Prostate gland (tissue), 2 donors: ENCODE results near the gene PLSCR5.

Experiments
- CTCF ChIP-seq, 4 experiments: fragments of 200-600 bp in 2 of 4; fragments of 450-650 bp in 2 of 4; sonication (generic) in 2 of 4; IDR thresholded peaks; 1 replicate in 3 of 4; 2 replicates in 1 of 4; pipeline ENCODE4 v1.5.1; 2016 to 2019; ENCODE audit warnings: antibody characterized with exemption in 4 of 4, mild to moderate bottlenecking in 2 of 4, moderate library complexity in 2 of 4
- POLR2AphosphoS5 ChIP-seq: sonication (generic); formaldehyde crosslinking; IDR thresholded peaks from one replicate; pipeline ENCODE4 v1.6.1; 2017; ENCODE audit warnings: antibody characterized with exemption

GRCh38 chr3:146577662-146578061 is 27.5 kb downstream of the PLSCR5 start:
- TF ChIP-seq CTCF (IDR thresholded peaks at IDR 0.05) (peak in 3 of 4 experiments; percentile 37 to 63 (median 57)), POLR2AphosphoS5 (no peak)
